GM15510 (cell line): ENCODE data around the gene R3HDML.

Experiments
- POLR2A ChIP-seq: IDR thresholded peaks from 3 replicates; pipeline ENCODE4 v1.6.1; 2011; ENCODE audit warnings: borderline replicate concordance; ENCODE audit not compliant: insufficient read length; ENCODE audit errors: extremely low read depth

R3HDML gene

GRCh38 chr20:44319839-44320422 is 16.9 kb upstream of the R3HDML start:
- TF ChIP-seq POLR2A, result no peak

- no peak for TF ChIP-seq POLR2A
Observed at GRCh38 chr20:44324343-44324742, 12.5 kb upstream of the R3HDML start.

- no peak for TF ChIP-seq POLR2A
Observed at GRCh38 chr20:44326391-44327159, 10.3 kb upstream of the R3HDML start.

GRCh38 chr20:44328428-44328827 is 8.4 kb upstream of the R3HDML start:
- no peak for TF ChIP-seq POLR2A

- no peak for TF ChIP-seq POLR2A
Observed at GRCh38 chr20:44331201-44331600, 5.6 kb upstream of the R3HDML start.

GRCh38 chr20:44334306-44334705 is 2.5 kb upstream of the R3HDML start:
- no peak for TF ChIP-seq POLR2A

GRCh38 chr20:44334709-44335108 is 2.1 kb upstream of the R3HDML start:
- TF ChIP-seq POLR2A, result no peak

- TF ChIP-seq POLR2A, result no peak
Observed at GRCh38 chr20:44335675-44336074, 1.2 kb upstream of the R3HDML start.

- no peak for TF ChIP-seq POLR2A
Observed at GRCh38 chr20:44336086-44336485, 757 bp upstream of the R3HDML start.

- no peak for TF ChIP-seq POLR2A
Observed at GRCh38 chr20:44342248-44342647, 5.4 kb downstream of the R3HDML start.

- TF ChIP-seq POLR2A, result no peak
Observed at GRCh38 chr20:44343162-44343675, 6.4 kb downstream of the R3HDML start.

GRCh38 chr20:44344723-44345122 is 7.9 kb downstream of the R3HDML start:
- TF ChIP-seq POLR2A, result no peak

GRCh38 chr20:44345147-44345546 is 8.3 kb downstream of the R3HDML start:
- no peak for TF ChIP-seq POLR2A

- no peak for TF ChIP-seq POLR2A
Observed at GRCh38 chr20:44348168-44348659, 11.4 kb downstream of the R3HDML start.

GRCh38 chr20:44349349-44349748 is 12.5 kb downstream of the R3HDML start:
- TF ChIP-seq POLR2A, result no peak

GRCh38 chr20:44350567-44350966 is 13.7 kb downstream of the R3HDML start:
- TF ChIP-seq POLR2A, result no peak
